Activated CD8-positive, alpha-beta T cell treated with anti-CD3 and anti-CD28 coated beads for 36 hours (primary cell): ENCODE results near the gene KRTAP10-3. TPM values are rescaled to one million over a fixed set of nuclear protein-coding genes. Genes with fewer than 3 reads are reported as not detected.
"Not testable (repeated sequence)": the region's sequence is repeated elsewhere in the genome, so short reads cannot be mapped to it uniquely, and the experiment has no call there.

Source experiments
- ATAC-seq: fragments of 200-7000 bp; cut with Tn5 transposase; one replicate; pipeline ENCODE4 v1.10.0; 2021; ENCODE audit warnings: mild to moderate bottlenecking, moderate library complexity
- CTCF ChIA-PET: fragments of 350-600 bp; sonication (Branson Sonifier 250); formaldehyde crosslinking; loops from one replicate; lab custom pipeline; 2021; ENCODE audit warnings: antibody characterized with exemption; lab: Charles Lee
- POLR2A ChIA-PET: fragments of 350-600 bp; sonication (Branson Sonifier 250); formaldehyde crosslinking; loops from one replicate; lab custom pipeline; 2021; ENCODE audit warnings: antibody characterized with exemption; lab: Charles Lee
- DNase-seq: peaks from one replicate; pipeline ENCODE4 v3.0.0-alpha.2; 2020
- H3K27ac Mint-ChIP-seq: one replicate; pipeline ENCODE4 v1.8.0; 2021; ENCODE audit warnings: mild to moderate bottlenecking, mixed read lengths
- H3K27me3 Mint-ChIP-seq: one replicate; pipeline ENCODE4 v1.8.0; 2021; ENCODE audit warnings: mixed read lengths
- H3K36me3 Mint-ChIP-seq: one replicate; pipeline ENCODE4 v1.8.0; 2021; ENCODE audit warnings: low read depth, mixed read lengths
- H3K4me1 Mint-ChIP-seq: one replicate; pipeline ENCODE4 v1.8.0; 2021; ENCODE audit warnings: low read depth, mixed read lengths
- H3K4me3 Mint-ChIP-seq: one replicate; pipeline ENCODE4 v1.8.0; 2021; ENCODE audit warnings: mild to moderate bottlenecking, moderate library complexity, mixed read lengths
- H3K9me3 Mint-ChIP-seq: one replicate; pipeline ENCODE4 v1.8.0; 2021; ENCODE audit warnings: mixed read lengths
- intact Hi-C: fragments of 100-400 bp; cut with micrococcal nuclease; formaldehyde crosslinking; loops from one replicate; pipeline ENCODE4 v1.10.0; 2022
- total RNA-seq, 2 experiments: library from RNA; stranded (reverse); gene quantifications; one replicate each; pipeline ENCODE4 v1.2.3, GENCODE V29; 2021
- TF ChIP-seq, protein P1 (sequence below): fragments of 200-600 bp; IDR thresholded peaks from one replicate; pipeline ENCODE4 v1.8.0; 2022; ENCODE audit warnings: antibody characterized with exemption, mild to moderate bottlenecking

Gene KRTAP10-3
- total RNA-seq, 2 experiments from 2014 or later = not detected

DNA sequence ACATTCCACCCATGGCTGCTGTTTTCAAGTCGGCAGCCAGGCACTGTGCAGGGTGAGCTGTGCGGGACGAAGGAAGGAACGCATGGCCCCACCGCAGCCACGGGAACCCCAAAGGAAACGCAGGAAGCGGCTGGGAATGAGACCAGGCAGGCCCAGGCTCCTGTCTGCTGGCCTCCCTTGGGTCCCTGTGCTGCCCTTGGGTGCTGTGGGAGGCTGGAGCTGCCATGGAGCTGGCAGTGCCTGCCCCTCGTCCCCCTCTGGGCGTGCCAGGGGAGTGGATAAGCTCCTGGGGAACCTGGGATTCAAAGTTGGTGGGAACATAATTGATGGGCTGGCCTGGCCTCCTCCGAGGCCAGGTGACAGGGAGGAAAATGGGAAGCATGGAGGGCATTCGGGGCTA lies 9.7 kb upstream of the KRTAP10-3 start:
- Mint-ChIP-seq H3K4me3 (no peak overlapping the region), H3K27ac (no peak overlapping the region), H3K27me3 (no peaks in the 10 kb centered on the region), H3K36me3 (no peaks in the 10 kb centered on the region), H3K4me1 (peaks cover 14% of the 10 kb centered on the region), H3K9me3 (peaks cover 3% of the 10 kb centered on the region)
- POLR2A ChIA-PET = interaction anchor here (1.0 kb wide), 1 partner anchor 13 kb away, joined by 4 read pairs; no protein-coding TSS in a partner anchor
- TF ChIP-seq, protein P1, sequence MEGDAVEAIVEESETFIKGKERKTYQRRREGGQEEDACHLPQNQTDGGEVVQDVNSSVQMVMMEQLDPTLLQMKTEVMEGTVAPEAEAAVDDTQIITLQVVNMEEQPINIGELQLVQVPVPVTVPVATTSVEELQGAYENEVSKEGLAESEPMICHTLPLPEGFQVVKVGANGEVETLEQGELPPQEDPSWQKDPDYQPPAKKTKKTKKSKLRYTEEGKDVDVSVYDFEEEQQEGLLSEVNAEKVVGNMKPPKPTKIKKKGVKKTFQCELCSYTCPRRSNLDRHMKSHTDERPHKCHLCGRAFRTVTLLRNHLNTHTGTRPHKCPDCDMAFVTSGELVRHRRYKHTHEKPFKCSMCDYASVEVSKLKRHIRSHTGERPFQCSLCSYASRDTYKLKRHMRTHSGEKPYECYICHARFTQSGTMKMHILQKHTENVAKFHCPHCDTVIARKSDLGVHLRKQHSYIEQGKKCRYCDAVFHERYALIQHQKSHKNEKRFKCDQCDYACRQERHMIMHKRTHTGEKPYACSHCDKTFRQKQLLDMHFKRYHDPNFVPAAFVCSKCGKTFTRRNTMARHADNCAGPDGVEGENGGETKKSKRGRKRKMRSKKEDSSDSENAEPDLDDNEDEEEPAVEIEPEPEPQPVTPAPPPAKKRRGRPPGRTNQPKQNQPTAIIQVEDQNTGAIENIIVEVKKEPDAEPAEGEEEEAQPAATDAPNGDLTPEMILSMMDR = no peak
- ATAC-seq (no peak), DNase-seq (no peak)
- intact Hi-C loops = no loop called here
- CTCF ChIA-PET = no interaction called here

DNA sequence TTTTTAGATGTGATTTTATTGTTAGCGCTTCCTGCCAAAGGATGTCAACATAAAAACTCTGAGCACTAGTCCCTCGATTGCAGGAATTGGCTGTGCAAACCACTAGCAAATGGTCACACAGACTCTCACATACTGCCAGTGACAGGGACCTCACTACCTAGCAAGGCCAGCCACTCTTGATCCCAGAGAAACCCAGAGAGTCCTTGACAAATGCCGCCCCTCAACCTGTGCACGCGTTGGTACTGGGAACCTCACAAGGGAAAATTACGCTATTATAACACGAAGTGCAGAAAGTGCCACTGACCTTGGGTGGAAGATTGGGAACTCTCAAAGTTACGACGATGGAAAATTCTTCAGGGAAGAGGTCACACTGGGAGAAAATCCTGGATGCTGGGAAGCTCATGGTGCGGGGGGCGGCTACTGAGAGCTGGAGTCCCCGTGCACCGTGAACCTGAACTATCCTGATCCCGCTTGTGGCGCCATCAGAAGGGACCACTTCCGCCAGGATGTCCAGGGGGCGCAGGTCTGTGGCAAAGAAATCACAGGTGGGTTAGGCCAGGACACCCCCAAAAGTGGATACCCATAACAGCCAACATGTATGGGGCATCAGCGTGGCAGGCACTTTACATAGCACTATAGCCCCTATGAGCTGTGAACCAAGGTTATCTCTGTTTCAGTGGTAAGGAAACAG lies 9.0 kb upstream of the KRTAP10-3 start:
- no peak for DNase-seq
- Mint-ChIP-seq H3K27me3 (no peaks in the 10 kb centered on the region), H3K9me3 (peaks cover 5% of the 10 kb centered on the region), H3K36me3 (no peaks in the 10 kb centered on the region), H3K4me1 (peaks cover 14% of the 10 kb centered on the region), H3K27ac (no peak overlapping the region), H3K4me3 (no peak overlapping the region)
- no peak for ATAC-seq
- TF ChIP-seq, protein P1 = no peak
- ChIA-PET CTCF (no interaction called here), POLR2A (interaction anchor here (1.0 kb wide), 1 partner anchor 14 kb away, joined by 4 read pairs; no protein-coding TSS in a partner anchor)
- intact Hi-C loops = no loop called here

- DNase-seq (no peak), ATAC-seq (no peak)
- H3K4me3 Mint-ChIP-seq = no peak overlapping the region
- H3K27me3 Mint-ChIP-seq = no peaks in the 10 kb centered on the region
- intact Hi-C loops = no loop called here
- TF ChIP-seq, protein P1 = no peak
- no peak overlapping the region for H3K27ac Mint-ChIP-seq
- peaks cover 16% of the 10 kb centered on the region for H3K9me3 Mint-ChIP-seq
- ChIA-PET CTCF (no interaction called here), POLR2A (no interaction called here)
- no peaks in the 10 kb centered on the region for H3K36me3 Mint-ChIP-seq
- peaks cover 14% of the 10 kb centered on the region for H3K4me1 Mint-ChIP-seq
Measured at GRCh38 chr21:44566403-44566802, 7.8 kb upstream of the KRTAP10-3 start.

- Mint-ChIP-seq H3K27ac (peak overlapping the region; percentile 66), H3K36me3 (no peaks in the 10 kb centered on the region), H3K9me3 (peaks cover 23% of the 10 kb centered on the region), H3K27me3 (no peaks in the 10 kb centered on the region), H3K4me3 (no peak overlapping the region), H3K4me1 (peaks cover 14% of the 10 kb centered on the region)
- POLR2A ChIA-PET = no interaction called here
- intact Hi-C loops = no loop called here
- CTCF ChIA-PET = interaction anchor here (0.7 kb wide), 1 partner anchor 55 kb away, joined by 3 read pairs; no protein-coding TSS in a partner anchor
- peak; percentile 30 for ATAC-seq
- DNase-seq = no peak
- TF ChIP-seq, protein P1 = no peak
Measured at GRCh38 chr21:44564886-44565598, 6.4 kb upstream of the KRTAP10-3 start.

DNA sequence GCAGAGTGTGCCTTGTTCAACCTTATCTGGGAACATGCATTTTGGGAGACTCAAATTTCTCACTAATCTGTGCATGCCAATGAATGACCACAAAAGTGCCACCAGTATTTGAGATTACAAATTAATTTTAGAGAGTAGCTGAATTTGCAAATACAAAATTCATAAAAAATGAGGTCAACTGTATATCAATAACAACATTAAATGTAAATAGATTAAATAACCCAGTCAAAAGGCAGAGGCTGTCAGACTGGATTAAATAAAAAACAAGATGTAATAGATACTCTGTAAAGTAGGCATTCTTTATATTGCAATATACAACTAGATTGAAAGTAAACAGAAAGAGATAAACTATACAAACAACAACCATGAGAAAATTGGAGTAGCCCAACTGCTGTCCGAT lies 5.5 kb upstream of the KRTAP10-3 start:
- Mint-ChIP-seq H3K4me1 (peaks cover 14% of the 10 kb centered on the region), H3K27ac (no peak overlapping the region), H3K36me3 (no peaks in the 10 kb centered on the region)

DNA sequence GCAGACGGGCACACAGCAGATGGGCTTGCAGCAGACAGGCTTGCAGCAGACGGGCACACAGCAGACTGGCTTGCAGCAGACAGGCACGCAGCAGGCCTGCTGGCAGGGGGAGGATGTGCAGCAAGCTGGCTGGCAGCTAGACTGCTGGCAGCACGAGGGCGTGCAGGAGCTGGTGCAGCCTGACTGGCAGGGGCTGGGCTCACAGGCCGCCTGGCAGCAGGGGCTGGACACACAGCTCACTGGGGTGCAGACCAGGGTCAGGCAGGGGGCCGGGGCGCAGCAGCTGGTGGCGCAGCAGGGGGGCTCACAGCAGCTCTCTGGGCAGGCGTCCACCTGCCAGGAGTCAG lies 293 bp downstream of the KRTAP10-3 start:
- H3K36me3 Mint-ChIP-seq, CTCF ChIA-PET, POLR2A ChIA-PET, ATAC-seq, H3K4me1 Mint-ChIP-seq, DNase-seq, H3K4me3 Mint-ChIP-seq, H3K27ac Mint-ChIP-seq, H3K27me3 Mint-ChIP-seq, intact Hi-C loops: not testable (repeated sequence)
- H3K9me3 Mint-ChIP-seq = peaks cover 25% of the 10 kb centered on the region

More for the DNA sequence above, 5.5 kb upstream of the KRTAP10-3 start:
- TF ChIP-seq, protein P1 = no peak
- no peaks in the 10 kb centered on the region for H3K27me3 Mint-ChIP-seq
- no peak for ATAC-seq
- ChIA-PET POLR2A (no interaction called here), CTCF (no interaction called here)
- no peak overlapping the region for H3K4me3 Mint-ChIP-seq
- DNase-seq = no peak
- intact Hi-C loops = no loop called here
- peaks cover 23% of the 10 kb centered on the region for H3K9me3 Mint-ChIP-seq
